B cell (primary cell): ENCODE data around the gene HSPA14.

Experiments used
- EZH2 ChIP-seq: IDR thresholded peaks from 2 replicates; pipeline ENCODE4 v1.6.1; 2012; ENCODE audit warnings: borderline replicate concordance, low read depth, mild to moderate bottlenecking, moderate library complexity, low read length; ENCODE audit not compliant: insufficient read depth, poor library complexity, severe bottlenecking
- TF ChIP-seq, protein P1 (sequence below): fragments of 200-600 bp; IDR thresholded peaks from one replicate; pipeline ENCODE4 v1.8.0; 2022; ENCODE audit warnings: antibody characterized with exemption, mild to moderate bottlenecking

- TF ChIP-seq, protein P1, sequence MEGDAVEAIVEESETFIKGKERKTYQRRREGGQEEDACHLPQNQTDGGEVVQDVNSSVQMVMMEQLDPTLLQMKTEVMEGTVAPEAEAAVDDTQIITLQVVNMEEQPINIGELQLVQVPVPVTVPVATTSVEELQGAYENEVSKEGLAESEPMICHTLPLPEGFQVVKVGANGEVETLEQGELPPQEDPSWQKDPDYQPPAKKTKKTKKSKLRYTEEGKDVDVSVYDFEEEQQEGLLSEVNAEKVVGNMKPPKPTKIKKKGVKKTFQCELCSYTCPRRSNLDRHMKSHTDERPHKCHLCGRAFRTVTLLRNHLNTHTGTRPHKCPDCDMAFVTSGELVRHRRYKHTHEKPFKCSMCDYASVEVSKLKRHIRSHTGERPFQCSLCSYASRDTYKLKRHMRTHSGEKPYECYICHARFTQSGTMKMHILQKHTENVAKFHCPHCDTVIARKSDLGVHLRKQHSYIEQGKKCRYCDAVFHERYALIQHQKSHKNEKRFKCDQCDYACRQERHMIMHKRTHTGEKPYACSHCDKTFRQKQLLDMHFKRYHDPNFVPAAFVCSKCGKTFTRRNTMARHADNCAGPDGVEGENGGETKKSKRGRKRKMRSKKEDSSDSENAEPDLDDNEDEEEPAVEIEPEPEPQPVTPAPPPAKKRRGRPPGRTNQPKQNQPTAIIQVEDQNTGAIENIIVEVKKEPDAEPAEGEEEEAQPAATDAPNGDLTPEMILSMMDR = no peak
- TF ChIP-seq EZH2 = no peak
Observed at GRCh38 chr10:14918964-14919363, 80.9 kb downstream of the HSPA14 start.
